GM15510 (cell line): ENCODE results near the gene IPO9.

Experiments used
- POLR2A ChIP-seq: IDR thresholded peaks from 3 replicates; pipeline ENCODE4 v1.6.1; 2011; ENCODE audit warnings: borderline replicate concordance; ENCODE audit not compliant: insufficient read length; ENCODE audit errors: extremely low read depth

The IPO9 gene

DNA sequence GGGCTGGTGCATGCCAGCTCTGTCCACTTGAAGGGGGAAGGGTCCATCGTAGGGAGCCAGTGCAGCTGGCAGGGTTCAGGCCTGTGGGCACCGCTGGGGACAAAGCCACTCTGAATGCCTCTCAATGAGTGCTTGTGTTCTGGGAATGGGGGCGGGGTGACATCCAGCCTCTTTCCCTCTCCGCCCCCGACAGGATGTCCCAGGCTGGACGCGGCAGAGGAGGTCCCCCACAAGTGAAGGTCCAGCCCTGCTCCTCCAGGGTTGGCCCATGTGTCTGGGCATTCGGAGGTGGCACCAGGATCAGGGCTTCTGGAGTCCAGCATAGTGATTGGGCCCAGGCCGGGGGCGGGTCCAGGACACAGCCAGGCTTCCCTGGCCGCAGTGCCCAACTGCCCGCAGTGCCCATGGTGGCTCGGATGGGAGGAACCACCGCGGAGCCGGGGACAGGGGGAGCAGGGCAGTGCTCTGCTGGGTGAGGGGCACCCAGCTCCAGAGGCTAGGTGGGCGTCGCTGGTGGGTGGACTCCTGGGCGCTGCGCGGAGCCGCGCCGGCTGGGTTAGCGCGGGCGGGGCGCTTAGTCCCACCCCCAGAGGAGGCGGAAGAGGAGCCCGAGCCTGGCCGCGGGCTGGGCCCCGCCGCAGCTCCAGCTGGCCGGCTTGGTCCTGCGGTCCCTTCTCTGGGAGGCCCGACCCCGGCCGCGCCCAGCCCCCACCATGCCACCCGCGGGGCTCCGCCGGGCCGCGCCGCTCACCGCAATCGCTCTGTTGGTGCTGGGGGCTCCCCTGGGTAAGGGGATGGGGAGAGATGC lies 59.5 kb downstream of the IPO9 start, which contains the start of gene SHISA4:
TSS of gene SHISA4 (plus strand) at position 617 of the 808 bp plus-strand sequence. CDS start at position 714, 97 bp downstream.
- no peak for TF ChIP-seq POLR2A

DNA sequence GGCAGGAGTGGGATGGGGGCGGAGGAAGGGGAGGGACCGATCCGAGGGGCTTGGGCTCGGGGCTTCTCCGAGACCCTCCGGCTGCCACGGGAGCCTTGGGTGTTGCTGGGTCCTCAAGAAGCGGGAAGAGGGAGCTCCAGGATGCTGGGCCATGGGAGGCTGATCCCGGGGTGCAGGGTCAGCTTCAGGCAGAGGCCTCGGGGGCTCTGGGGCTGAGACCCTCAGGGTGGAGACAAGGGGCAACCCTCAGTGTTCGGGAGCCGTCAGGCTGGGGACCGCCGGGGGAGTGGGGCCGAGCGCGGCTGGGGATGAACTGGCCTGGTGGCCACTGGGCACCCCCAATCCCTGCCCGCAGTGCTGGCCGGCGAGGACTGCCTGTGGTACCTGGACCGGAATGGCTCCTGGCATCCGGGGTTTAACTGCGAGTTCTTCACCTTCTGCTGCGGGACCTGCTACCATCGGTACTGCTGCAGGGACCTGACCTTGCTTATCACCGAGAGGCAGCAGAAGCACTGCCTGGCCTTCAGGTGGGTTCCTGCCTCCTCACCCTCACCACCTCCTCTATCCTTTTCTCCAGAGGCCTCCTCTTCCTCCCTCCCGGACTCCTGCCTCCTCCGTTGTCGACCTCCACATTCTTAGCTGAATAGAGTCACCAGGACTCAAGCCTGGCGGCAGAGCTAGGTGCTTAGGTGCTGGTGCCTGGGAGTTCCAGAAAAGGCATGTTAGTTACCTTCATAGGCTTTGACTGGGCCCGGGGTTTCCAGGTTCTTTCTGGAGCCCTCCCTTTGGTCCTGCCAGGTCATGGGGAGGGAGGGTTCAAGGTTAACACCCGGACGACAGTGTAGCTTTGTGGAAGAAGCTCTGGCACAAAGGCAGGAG lies 60.4 kb downstream of the IPO9 start:
- TF ChIP-seq POLR2A: no peak

DNA sequence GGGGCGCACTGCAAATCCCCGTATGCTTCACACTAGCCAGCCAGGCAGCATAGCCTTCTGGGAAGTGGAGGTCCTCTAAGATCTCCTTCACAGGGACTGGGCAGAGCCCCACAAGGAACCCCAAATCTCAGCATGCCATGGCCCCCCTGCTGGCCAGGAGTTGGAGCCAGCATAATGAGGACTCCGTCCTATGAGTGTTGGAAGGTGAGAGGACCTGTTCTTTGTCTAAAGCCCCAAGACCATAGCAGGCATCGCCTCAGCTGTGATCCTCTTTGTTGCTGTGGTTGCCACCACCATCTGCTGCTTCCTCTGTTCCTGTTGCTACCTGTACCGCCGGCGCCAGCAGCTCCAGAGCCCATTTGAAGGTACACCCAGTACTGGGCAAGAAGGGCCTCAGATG lies 61.3 kb downstream of the IPO9 start:
- no peak for TF ChIP-seq POLR2A

DNA sequence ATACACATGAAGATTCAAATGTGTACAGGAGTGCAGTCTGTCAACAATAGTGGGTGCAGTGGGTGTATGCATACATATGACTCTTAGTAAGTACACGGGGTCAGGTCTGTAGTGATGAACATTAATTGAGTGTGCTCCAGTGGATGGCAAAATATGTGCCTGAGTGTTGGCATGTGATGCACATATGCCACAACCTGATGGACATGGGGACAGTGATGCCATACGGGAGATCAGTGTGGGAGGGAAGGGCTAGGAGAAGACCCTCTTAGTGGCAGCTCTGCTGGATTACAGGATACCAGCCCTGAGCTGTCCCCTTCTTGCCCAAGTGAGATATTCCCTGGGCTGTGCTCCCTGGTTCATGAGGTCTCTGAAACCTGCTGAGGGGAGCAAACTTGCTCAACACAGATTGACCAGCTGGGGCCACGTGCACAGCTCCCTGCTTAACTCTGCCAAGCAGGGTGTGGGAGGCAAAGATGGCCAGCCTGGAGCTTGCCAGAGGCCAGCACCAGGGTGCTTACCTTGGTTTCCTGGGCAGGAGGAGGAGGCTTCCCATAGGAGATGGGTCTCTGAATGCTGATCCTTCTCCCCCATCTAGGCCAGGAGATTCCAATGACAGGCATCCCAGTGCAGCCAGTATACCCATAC lies 62.0 kb downstream of the IPO9 start:
- no peak for TF ChIP-seq POLR2A

DNA sequence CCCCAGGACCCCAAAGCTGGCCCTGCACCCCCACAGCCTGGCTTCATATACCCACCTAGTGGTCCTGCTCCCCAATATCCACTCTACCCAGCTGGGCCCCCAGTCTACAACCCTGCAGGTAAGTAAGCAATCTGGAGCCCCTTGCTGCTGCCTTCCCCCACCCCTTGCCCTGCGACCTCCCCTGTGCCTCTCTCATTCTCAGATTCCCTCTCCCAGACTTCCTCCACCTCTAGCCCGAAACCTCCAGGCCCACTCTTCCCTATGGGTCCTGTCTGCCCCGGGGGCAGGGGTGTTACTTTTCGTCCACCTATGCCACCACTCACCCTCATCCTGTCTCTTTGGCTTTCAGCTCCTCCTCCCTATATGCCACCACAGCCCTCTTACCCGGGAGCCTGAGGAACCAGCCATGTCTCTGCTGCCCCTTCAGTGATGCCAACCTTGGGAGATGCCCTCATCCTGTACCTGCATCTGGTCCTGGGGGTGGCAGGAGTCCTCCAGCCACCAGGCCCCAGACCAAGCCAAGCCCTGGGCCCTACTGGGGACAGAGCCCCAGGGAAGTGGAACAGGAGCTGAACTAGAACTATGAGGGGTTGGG lies 62.6 kb downstream of the IPO9 start:
- TF ChIP-seq POLR2A: no peak

DNA sequence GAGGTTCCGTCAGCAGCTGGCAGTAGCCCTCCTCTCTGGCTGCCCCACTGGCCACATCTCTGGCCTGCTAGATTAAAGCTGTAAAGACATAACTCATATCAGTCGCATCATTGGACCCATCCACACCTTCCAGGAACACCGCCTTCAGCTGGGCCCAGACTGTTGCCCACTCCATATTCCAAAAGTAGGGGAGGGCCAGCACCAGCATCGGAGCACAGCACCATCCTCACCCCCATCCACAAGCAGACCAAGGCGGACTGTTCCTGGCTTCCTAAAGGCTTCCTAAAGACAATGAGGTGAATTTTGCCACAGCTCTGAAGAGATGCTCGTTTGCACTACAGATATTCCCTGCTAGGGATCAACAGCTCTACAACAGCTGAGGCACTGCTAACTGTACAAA lies 63.3 kb downstream of the IPO9 start:
- TF ChIP-seq POLR2A: no peak

DNA sequence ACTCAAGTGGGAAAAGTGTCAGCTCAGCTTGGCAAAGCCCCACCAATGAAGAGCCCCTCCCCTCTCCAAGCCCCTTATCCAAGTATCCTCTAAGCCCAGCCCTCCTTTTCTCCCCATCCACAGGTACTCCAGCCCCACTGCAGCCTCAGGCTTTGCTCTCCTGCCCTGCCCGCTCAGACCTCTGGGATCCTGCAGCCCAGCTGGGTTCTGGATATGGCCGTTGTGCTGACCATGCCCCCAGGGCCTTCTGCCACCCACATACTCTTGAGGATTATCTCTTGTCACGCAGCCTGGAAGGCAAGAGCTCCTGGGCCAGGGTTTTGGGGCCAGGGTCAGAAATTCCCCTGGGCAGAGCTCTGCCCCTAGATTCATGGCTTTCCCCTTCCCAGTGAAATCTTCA lies 64.5 kb downstream of the IPO9 start:
- no peak for TF ChIP-seq POLR2A

DNA sequence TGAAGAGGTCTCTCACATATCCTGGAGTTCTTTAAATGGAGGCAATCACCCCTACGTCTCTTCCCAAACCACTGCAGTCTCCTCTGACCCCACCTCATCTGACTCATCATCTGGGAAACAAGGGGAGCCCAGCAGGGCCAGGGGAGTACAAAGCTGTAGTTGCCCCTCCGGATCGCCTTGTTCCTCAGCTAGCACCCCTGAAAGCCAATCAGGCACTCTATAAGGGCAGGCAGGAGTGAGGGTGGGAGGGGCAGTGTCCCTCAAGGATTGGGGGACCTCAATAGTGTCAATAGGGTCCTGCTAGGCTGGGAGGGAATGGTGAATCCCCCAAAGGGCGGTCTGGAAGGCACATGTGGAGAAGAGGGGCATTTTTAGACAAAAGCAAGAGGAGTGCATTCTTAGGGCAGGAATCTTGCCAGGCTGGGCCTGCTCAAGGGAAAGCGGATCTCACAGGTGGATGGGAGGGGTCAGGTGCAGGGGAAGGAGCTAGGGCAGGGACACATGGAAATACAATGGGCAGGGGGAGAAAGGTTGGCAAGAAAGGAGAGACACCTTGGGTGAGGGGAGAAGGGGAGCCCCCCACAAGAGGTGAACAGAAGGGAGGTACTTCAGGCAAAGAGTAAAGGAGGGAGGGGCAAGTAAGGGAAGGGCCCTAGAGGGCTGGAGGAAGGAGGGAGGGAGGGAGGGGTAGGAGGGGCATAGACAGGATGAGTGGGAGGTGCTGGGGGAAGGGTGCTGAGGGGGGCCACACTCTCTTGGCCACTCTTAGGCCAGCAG lies 65.6 kb downstream of the IPO9 start:
- no peak for TF ChIP-seq POLR2A

DNA sequence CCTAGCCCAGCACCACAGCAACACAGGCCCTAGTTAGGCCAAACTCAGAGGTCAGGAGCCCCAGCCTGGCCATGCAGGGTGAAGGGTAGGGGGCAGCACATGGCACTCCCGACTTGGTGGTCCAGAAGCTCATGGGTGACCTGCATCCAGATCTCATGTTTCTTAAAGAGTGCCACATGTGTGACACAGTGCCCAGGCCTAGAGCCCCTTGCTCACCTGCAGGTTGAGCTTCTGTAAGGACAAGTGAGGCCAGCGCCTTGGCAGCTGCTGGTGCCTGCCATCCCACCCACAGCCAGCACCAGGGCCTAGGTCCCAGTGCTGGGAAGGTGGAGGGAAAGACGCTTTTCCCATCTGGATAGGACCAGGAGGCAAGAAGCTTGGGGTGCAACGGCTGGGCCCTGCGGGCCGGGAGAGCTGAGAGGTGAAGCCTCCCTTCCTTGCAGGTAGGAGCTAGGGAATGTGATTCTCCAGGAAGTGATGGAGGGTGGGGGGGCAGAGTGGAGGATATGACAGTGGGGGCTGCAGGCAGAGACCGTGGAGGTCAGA lies 66.2 kb downstream of the IPO9 start:
- TF ChIP-seq POLR2A: no peak

DNA sequence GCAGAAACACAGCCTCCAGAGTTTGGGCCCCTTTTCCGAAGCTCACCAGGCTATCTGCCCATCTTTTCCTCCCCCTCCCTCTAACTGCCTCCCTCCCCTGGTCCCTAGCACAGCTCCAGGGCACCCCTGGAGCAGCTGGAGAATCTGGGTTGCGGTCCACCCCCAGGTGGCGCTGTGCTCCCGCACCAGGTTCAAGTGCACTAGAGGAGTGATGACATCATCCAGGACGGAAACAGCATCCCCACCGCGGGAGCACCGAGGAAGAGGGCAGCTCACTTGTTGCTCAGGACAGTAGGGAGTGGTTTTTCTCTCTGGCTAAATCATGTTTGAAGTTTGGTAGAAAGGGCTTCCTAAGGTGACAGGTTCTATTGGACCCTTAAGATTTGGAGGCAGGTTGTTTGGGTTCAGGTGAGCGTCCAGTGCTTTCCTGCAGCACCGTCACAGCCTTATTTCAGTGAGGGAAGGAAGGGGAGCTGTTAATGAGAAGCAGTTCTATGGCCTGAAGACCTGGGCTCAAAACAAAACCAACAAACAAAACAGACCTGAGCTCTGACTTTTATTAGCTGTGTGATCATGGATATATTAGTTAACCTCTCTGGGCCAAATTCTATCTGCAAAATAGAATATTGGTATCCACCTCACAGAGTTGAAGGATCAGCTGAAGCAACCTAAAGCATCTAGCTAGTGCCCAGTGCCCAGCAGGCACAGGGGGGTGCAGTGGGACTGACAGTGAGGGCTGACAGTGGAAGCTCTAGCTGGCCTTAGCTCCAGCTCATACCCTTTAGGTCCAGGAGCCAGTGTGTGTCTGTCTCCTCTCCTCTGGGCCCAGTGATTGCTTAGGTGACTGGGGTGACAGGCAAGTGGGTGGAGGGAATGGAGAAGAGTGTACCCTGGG lies 67.2 kb downstream of the IPO9 start:
- no peak for TF ChIP-seq POLR2A

DNA sequence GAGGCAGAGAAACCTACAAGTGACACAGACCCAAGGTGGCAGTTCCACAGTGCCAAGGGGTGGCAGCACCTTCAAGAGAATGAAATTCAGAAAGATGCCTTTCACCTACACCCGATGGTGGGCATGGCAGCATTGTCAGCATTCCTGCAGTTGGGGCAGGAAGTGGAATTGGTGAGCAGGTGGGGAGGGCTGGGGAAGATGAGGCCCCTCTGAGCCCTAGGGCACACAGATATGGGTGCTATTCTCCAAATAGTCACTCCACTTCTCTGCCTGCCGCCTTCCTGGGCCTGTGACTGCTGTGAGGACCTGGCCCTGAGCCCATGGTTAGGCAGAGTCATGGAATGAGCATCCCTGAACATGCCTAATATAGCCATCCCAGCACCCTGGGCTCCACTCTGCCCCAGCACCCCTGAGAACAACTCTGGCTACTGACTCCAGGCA lies 68.0 kb downstream of the IPO9 start:
- no peak for TF ChIP-seq POLR2A

DNA sequence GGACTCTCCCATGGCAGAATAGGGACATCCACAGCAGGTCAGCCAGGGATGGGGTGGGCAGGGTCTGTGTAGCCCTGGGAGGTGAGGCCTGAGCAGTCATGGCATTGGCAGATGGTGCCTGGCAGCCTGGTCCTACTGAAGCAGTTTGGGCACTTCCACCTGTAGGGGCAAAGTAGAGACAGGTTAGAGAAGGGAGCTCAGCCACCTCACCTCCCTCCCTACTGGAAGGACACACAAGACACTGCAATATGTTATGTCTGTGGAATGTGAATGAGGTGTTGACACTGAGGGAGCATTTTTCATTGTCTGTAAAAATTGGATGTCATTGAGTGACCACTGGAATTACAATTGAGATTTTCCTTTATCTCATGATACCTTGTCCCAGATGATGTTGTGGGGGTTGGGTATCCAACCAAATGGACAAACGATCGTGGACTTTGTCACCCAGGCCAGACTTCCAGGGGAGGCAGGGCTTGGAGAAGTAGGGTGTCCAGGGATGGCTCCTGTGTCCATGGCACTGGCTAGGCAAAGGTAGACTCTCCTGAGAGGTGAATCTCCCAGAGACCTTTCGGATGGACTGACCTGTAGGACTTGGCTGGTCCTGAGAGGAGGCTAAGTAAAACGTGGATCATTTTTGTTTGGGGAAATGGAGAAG lies 69.4 kb downstream of the IPO9 start:
- TF ChIP-seq POLR2A: no peak
